ENCODE data around the gene ZNF710.

DNA sequence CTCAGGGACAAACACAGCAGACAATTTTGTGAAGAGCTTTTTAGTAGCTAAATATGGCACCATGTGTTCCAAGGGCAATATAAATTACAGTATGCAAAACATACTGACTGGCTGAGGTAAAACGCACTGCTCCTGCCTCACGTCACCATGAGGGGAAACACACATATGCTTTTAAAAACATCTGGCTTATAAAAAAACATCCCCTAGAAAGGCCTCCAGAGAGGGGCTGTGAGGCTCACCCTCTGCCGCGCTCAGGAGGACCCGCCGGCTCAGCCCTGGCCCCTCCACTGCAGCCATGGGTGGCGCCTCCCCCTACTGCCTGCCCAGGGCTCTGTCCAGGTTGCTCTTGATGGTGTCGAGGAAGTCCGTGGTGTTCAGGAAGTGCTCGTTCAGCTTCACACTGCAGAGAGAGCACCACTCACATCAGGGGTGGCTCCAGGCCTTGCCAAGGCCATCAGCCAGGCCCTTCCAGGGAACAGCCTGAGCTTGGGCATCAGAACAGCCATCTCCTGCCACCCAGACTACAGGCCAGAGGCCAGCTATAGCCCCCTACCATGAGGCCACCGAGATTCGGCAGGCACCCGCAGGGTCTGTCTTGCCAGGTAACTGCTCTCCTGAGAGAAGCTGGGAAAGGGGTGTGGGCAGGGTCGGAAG lies 83.0 kb downstream of the ZNF710 start:
- TF ChIP-seq, protein P1, sequence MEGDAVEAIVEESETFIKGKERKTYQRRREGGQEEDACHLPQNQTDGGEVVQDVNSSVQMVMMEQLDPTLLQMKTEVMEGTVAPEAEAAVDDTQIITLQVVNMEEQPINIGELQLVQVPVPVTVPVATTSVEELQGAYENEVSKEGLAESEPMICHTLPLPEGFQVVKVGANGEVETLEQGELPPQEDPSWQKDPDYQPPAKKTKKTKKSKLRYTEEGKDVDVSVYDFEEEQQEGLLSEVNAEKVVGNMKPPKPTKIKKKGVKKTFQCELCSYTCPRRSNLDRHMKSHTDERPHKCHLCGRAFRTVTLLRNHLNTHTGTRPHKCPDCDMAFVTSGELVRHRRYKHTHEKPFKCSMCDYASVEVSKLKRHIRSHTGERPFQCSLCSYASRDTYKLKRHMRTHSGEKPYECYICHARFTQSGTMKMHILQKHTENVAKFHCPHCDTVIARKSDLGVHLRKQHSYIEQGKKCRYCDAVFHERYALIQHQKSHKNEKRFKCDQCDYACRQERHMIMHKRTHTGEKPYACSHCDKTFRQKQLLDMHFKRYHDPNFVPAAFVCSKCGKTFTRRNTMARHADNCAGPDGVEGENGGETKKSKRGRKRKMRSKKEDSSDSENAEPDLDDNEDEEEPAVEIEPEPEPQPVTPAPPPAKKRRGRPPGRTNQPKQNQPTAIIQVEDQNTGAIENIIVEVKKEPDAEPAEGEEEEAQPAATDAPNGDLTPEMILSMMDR (IDR thresholded peaks at IDR 0.05; ENCODE audit: borderline replicate concordance, extremely low read depth, low read length, poor library complexity, severe bottlenecking), result no peak
- no peak for TF ChIP-seq EZH2 (IDR thresholded peaks at IDR 0.05; ENCODE audit: borderline replicate concordance, low read depth, low read length, severe bottlenecking)

Data from DND-41 (cell line).